ENCODE results near the gene APOA5. TPM values are rescaled to one million over a fixed set of nuclear protein-coding genes. Genes with fewer than 3 reads are reported as not detected.

The APOA5 gene
- total and polyA plus RNA-seq, 2 donors (not counting 3 experiments of a cell fraction or from before 2014, with no cell fraction given) = not detected

GRCh38 chr11:116800610-116801009, 8.9 kb upstream of the APOA5 start:
- Histone ChIP-seq H3K27ac (ENCODE audit: insufficient read depth, low read depth, low read length) (no peak overlapping the region), H3K4me1 (ENCODE audit: control insufficient read depth, extremely low read depth, insufficient read depth, low read length) (no peaks in the 10 kb centered on the region), H3K9me3 (replicated peaks; ENCODE audit: control insufficient read depth, insufficient read depth, low read length) (no peaks in the 10 kb centered on the region), H2AFZ (ENCODE audit: low read depth, low read length) (no peak overlapping the region), H3K9ac (replicated peaks; ENCODE audit: extremely low read depth, insufficient read depth, low read length) (no peak overlapping the region), H4K20me1 (replicated peaks; ENCODE audit: control insufficient read depth, extremely low read depth, insufficient read depth, low read length) (no peaks in the 10 kb centered on the region), H3K4me3 (replicated peaks in 1 of 3; ENCODE audit: insufficient read depth in 1 of 3, low read depth in 1 of 3, low read length in 3 of 3) (no peak overlapping the region), H3K27me3 (ENCODE audit: control insufficient read depth in 2 of 2, insufficient read depth in 2 of 2, low read length in 2 of 2) (peaks cover 4 to 8% of the 10 kb centered on the region in 2 experiments), H3K4me2 (ENCODE audit: insufficient read depth, low read length) (no peak overlapping the region), H3K79me2 (ENCODE audit: control insufficient read depth, insufficient read depth, low read length) (no peaks in the 10 kb centered on the region), H3K9me1 (replicated peaks; ENCODE audit: control insufficient read depth, extremely low read depth, insufficient read depth, low read length) (no peaks in the 10 kb centered on the region), H3K36me3 (ENCODE audit: control insufficient read depth in 2 of 2, extremely low read depth in 1 of 2, insufficient read depth in 2 of 2, low read length in 2 of 2) (no peaks in the 10 kb centered on the region)
- no TSS peak for BruUV-seq (replicated peaks)
- DNase-seq (ENCODE audit: low read depth, low spot score) = no peak
- POLR2A ChIA-PET = no interaction called here
- dilution Hi-C loops (cut with MboI; ENCODE audit: extremely low pct_ligation_motif_present, low sequenced_read_pairs) (no loop called here), intact Hi-C loops (cut with micrococcal nuclease) (no loop called here)
- CTCF ChIA-PET = interaction anchor here (1.8 to 2.9 kb wide), 2 partner anchors 9 to 35 kb away, joined by 8 to 14 read pairs; partner anchors contain the start of gene APOA5
- no peak for TF ChIP-seq POLR2AphosphoS5 (IDR thresholded peaks at IDR 0.05; ENCODE audit: insufficient read depth, low read depth, low read length)
- TF ChIP-seq EZH2 (IDR thresholded peaks at IDR 0.05; ENCODE audit: borderline replicate concordance, low read depth, low read length, severe bottlenecking) = no peak
- TF ChIP-seq POLR2A (IDR thresholded peaks at IDR 0.05; ENCODE audit: low read depth, low read length) = no peak
- TF ChIP-seq GATA2 (IDR thresholded peaks at IDR 0.05; ENCODE audit: insufficient read depth, insufficient read length, low read depth, low read length) = no peak
- no peak for TF ChIP-seq MAX (IDR thresholded peaks at IDR 0.05; ENCODE audit: insufficient read depth, insufficient read length)
- no peak for TF ChIP-seq FOS (IDR thresholded peaks at IDR 0.05; ENCODE audit: borderline replicate concordance, insufficient read depth, low read length)
- TF ChIP-seq JUN (IDR thresholded peaks at IDR 0.05; ENCODE audit: borderline replicate concordance, insufficient read depth, insufficient read length, low read depth) = no peak
- no peak for TF ChIP-seq CTCF (IDR thresholded peaks at IDR 0.05; ENCODE audit: extremely low read depth in 1 of 2, insufficient read depth in 1 of 2, low read depth in 1 of 2, low read length in 2 of 2)
- no peak for TF ChIP-seq MYC (IDR thresholded peaks at IDR 0.05; ENCODE audit: low read depth, low read length)
- FAIRE-seq = no peak
